Left lung (tissue), 10 donors: ENCODE data around the gene EPB41L4A. TPM values are rescaled to one million over a fixed set of nuclear protein-coding genes. Genes with fewer than 3 reads are reported as not detected.

Experiments
- ATAC-seq: fragments of 200-7000 bp; cut with Tn5 transposase; one replicate; pipeline ENCODE4 v1.9.1; 2020; ENCODE audit warnings: moderate library complexity
- DNase-seq, 4 donors: peaks; one replicate each; pipeline ENCODE4 v3.0.0-alpha.2; 2013 to 2020
- H3K27ac ChIP-seq, 2 donors: fragments of 200-600 bp; sonication (generic) in 1 of 2; one replicate each; pipeline versions ENCODE4 v1.5.0 to v1.8.0; 2020 to 2021
- H3K27me3 ChIP-seq, 2 donors: fragments of 200-600 bp; sonication (generic) in 1 of 2; one replicate each; pipeline versions ENCODE4 v1.5.0 to v1.8.0; 2020 to 2021
- H3K36me3 ChIP-seq, 2 donors: fragments of 200-600 bp; sonication (generic) in 1 of 2; one replicate each; pipeline versions ENCODE4 v1.5.0 to v1.8.0; 2020 to 2021
- H3K4me1 ChIP-seq, 2 donors: fragments of 200-600 bp; one replicate each; pipeline ENCODE4 v1.8.0; 2021
- H3K4me3 ChIP-seq, 2 donors: fragments of 200-600 bp; sonication (generic) in 1 of 2; one replicate each; pipeline versions ENCODE4 v1.5.0 to v1.8.0; 2020 to 2021; ENCODE audit warnings: mild to moderate bottlenecking in 1 of 2
- H3K9me3 ChIP-seq, 2 donors: fragments of 200-600 bp; sonication (generic) in 1 of 2; one replicate each; pipeline versions ENCODE4 v1.5.0 to v1.8.0; 2020 to 2021
- CTCF ChIP-seq, 2 donors: fragments of 200-600 bp; sonication (generic) in 1 of 2; IDR thresholded peaks; one replicate each; pipeline versions ENCODE4 v1.5.0 to v1.8.0; 2021; ENCODE audit warnings: antibody characterized with exemption in 2 of 2
- intact Hi-C, 2 donors: fragments of 100-400 bp; cut with DNase I; formaldehyde crosslinking; loops; one replicate each; pipeline versions ENCODE4 v1.11.2 to v1.14.2; 2022
- polyA plus RNA-seq, 6 donors: library from polyadenylated mRNA; unstranded; fragments of 120-200 nt; gene quantifications; one replicate each; pipeline ENCODE4 v1.2.1, GENCODE V29; 2013; ENCODE audit not compliant: insufficient read length in 6 of 6
- total RNA-seq, 2 donors: library from RNA; stranded (reverse); fragmentation: NEBNext Ultra II Directional; extraction: Animal tissue kit (Norgen Biotek cat#: 25700); gene quantifications; one replicate each; pipeline ENCODE4 v1.2.1, GENCODE V29; 2021
- donor health status: DM: no; HTN: yes; CAD: no.
- donor health status: DM: no; HTN: no; CAD: no.

Gene EPB41L4A
- total and polyA plus RNA-seq, 8 donors: 13.6 to 31.3 (median 17.6) TPM

- DNase-seq (no peak), ATAC-seq (no peak)
- TF ChIP-seq CTCF (IDR thresholded peaks at IDR 0.05): no peak
- Histone ChIP-seq H3K36me3 (no peaks in the 10 kb centered on the region), H3K4me1 (no peaks in the 10 kb centered on the region), H3K9me3 (no peaks in the 10 kb centered on the region), H3K4me3 (no peak overlapping the region), H3K27ac (no peak overlapping the region), H3K27me3 (no peaks in the 10 kb centered on the region)
- intact Hi-C loops: no loop called here
These were observed 67.9 kb downstream of the EPB41L4A start for GRCh38 chr5:112351225-112351624.

GRCh38 chr5:112350626-112351025, 68.5 kb downstream of the EPB41L4A start:
- Histone ChIP-seq H3K9me3 (no peaks in the 10 kb centered on the region), H3K4me1 (no peaks in the 10 kb centered on the region), H3K27ac (no peak overlapping the region), H3K36me3 (no peaks in the 10 kb centered on the region), H3K27me3 (no peaks in the 10 kb centered on the region), H3K4me3 (no peak overlapping the region)
- ATAC-seq: no peak
- intact Hi-C loops: no loop called here
- no peak for TF ChIP-seq CTCF (IDR thresholded peaks at IDR 0.05)
- no peak for DNase-seq

- no peaks in the 10 kb centered on the region for H3K4me1 ChIP-seq
- no peaks in the 10 kb centered on the region for H3K9me3 ChIP-seq
- H3K36me3 ChIP-seq: no peaks in the 10 kb centered on the region
- H3K4me3 ChIP-seq: no peak overlapping the region
- no peak for ATAC-seq
- DNase-seq: no peak
- no peak for TF ChIP-seq CTCF (IDR thresholded peaks at IDR 0.05)
- intact Hi-C loops: no loop called here
- no peaks in the 10 kb centered on the region for H3K27me3 ChIP-seq
- H3K27ac ChIP-seq: no peak overlapping the region
These were observed 69.7 kb downstream of the EPB41L4A start for GRCh38 chr5:112349371-112349770.

- intact Hi-C loops: no loop called here
- TF ChIP-seq CTCF (IDR thresholded peaks at IDR 0.05): no peak
These were observed 70.2 kb downstream of the EPB41L4A start for GRCh38 chr5:112348915-112349314.

GRCh38 chr5:112348387-112348786, 70.7 kb downstream of the EPB41L4A start:
- intact Hi-C loops: no loop called here
- Histone ChIP-seq H3K27ac (no peak overlapping the region), H3K27me3 (no peaks in the 10 kb centered on the region), H3K4me3 (no peak overlapping the region), H3K36me3 (no peaks in the 10 kb centered on the region), H3K9me3 (no peaks in the 10 kb centered on the region), H3K4me1 (no peaks in the 10 kb centered on the region)
- TF ChIP-seq CTCF (IDR thresholded peaks at IDR 0.05): no peak
- ATAC-seq (no peak), DNase-seq (no peak)

More at GRCh38 chr5:112348915-112349314, 70.2 kb downstream of the EPB41L4A start:
- H3K27ac ChIP-seq: no peak overlapping the region
- DNase-seq (no peak), ATAC-seq (no peak)
- H3K9me3 ChIP-seq: no peaks in the 10 kb centered on the region
- H3K27me3 ChIP-seq: no peaks in the 10 kb centered on the region
- no peak overlapping the region for H3K4me3 ChIP-seq
- H3K36me3 ChIP-seq: no peaks in the 10 kb centered on the region
- no peaks in the 10 kb centered on the region for H3K4me1 ChIP-seq
